ENCODE data around the gene PRPS1L1.

Gene PRPS1L1

DNA sequence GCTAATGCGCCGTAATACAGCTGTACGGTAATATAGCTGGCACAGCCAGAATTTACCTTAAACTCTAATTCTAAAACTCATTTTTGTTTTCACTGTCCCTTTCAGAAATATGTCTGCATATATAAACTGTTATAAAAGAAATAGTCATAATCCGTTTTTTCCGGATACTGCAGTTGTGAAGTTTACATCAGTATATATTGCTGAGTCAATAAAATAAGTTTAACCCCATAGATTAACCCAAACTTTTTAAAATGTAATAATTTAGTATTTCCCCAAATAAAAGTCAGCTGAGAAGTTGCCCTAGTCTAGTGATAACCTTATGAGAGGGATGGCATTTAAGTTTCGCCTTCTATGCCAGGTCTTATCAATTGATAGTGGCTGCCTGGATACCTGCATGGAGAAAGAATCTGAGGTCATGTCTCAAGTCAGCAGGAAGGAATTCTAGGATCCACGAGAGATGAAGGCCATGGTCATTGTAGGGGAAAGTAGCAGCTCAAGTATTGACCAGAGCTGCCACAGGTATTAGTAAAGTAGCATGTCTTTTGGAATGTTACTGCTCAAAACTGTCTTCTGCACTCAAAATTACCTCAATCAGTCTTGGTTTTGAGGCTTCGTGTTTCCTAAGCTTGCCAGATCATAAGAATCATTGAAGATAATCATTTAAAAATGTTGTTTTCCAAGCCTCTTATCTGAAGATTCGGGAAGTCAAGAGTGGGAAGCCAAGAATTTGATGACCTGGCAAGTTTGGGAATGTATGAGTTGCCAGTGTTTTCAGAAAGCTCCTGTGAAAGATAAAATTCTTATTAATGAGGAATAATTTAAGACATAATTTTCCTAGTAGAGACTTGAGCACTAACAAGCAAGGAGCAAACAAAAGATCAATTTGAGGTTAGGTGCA, 10.8 kb downstream of the PRPS1L1 start:
- no peak overlapping the region for H3K9ac ChIP-seq (ENCODE audit: insufficient read length, low read depth)
- TF ChIP-seq SUZ12 (IDR thresholded peaks at IDR 0.05; ENCODE audit: extremely low read depth, insufficient read depth, insufficient read length) (no peak), ZNF274 (IDR thresholded peaks at IDR 0.05; ENCODE audit: low read depth, low read length) (no peak), YY1 (IDR thresholded peaks at IDR 0.05; ENCODE audit: insufficient read depth, insufficient read length) (no peak)
- H3K4me3 ChIP-seq (ENCODE audit: insufficient read length, low read depth) = no peak overlapping the region
- DNase-seq (ENCODE audit: low read depth, low spot score) = no peak
- H3K36me3 ChIP-seq (ENCODE audit: insufficient read depth, insufficient read length, low read length) = no peaks in the 10 kb centered on the region
- H3K27me3 ChIP-seq (ENCODE audit: insufficient read depth, insufficient read length) = no peaks in the 10 kb centered on the region
- no peaks in the 10 kb centered on the region for H3K4me1 ChIP-seq (ENCODE audit: insufficient read depth, insufficient read length)
- no peaks in the 10 kb centered on the region for H3K9me3 ChIP-seq (ENCODE audit: insufficient read depth, low read length)

DNA sequence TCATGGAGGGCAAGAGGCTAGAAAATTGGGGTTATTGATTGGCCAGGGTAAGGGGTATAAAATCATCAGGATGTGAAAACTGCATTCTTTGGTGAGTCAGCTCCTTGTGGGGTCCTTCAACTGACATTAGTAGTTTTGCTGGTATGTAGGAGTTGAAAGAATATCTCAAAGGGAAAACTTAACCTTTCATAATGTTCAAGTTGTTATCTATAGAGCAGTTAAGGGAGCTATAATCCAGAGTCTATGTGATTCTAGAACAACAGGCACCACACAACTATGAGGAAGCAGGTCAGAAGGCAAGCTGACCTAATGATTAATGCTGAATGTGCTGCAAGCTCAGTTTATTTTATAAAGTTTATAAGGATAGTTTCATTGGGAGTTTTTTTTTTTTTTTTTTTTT, 13.7 kb downstream of the PRPS1L1 start:
- no peaks in the 10 kb centered on the region for H3K36me3 ChIP-seq (ENCODE audit: insufficient read depth, insufficient read length, low read length)
- TF ChIP-seq YY1 (IDR thresholded peaks at IDR 0.05; ENCODE audit: insufficient read depth, insufficient read length) = no peak
- TF ChIP-seq ZNF274 (IDR thresholded peaks at IDR 0.05; ENCODE audit: low read depth, low read length) = no peak
- no peak for TF ChIP-seq SUZ12 (IDR thresholded peaks at IDR 0.05; ENCODE audit: extremely low read depth, insufficient read depth, insufficient read length)
- H3K4me3 ChIP-seq (ENCODE audit: insufficient read length, low read depth) = no peak overlapping the region
- DNase-seq (ENCODE audit: low read depth, low spot score) = no peak
- H3K27me3 ChIP-seq (ENCODE audit: insufficient read depth, insufficient read length) = no peaks in the 10 kb centered on the region
- H3K9ac ChIP-seq (ENCODE audit: insufficient read length, low read depth) = no peak overlapping the region
- H3K4me1 ChIP-seq (ENCODE audit: insufficient read depth, insufficient read length) = no peaks in the 10 kb centered on the region
- H3K9me3 ChIP-seq (ENCODE audit: insufficient read depth, low read length) = no peaks in the 10 kb centered on the region

DNA sequence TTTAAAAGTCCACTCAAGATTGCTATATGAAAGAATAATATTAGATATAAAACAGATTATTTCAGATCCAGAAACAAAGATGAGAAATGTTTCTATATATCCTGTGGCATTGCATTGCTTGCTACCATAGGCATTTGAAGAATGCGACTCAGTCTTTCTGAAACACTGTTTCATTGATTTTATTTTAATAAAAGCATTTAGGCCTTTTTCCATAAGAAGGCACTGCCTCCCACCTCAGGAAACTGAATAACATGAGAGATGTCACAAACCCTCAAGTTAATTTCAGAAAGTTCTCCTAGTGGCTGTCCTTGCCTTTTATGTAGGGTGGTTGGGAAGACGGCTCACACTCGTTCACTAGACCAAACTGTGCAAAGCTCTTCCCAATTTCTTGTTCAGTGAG, 23.3 kb downstream of the PRPS1L1 start:
- no peaks in the 10 kb centered on the region for H3K36me3 ChIP-seq (ENCODE audit: insufficient read depth, insufficient read length, low read length)
- H3K27me3 ChIP-seq (ENCODE audit: insufficient read depth, insufficient read length) = no peaks in the 10 kb centered on the region
- no peak for TF ChIP-seq YY1 (IDR thresholded peaks at IDR 0.05; ENCODE audit: insufficient read depth, insufficient read length)
- TF ChIP-seq ZNF274 (IDR thresholded peaks at IDR 0.05; ENCODE audit: low read depth, low read length) = no peak
- TF ChIP-seq SUZ12 (IDR thresholded peaks at IDR 0.05; ENCODE audit: extremely low read depth, insufficient read depth, insufficient read length) = no peak
- no peak overlapping the region for H3K9ac ChIP-seq (ENCODE audit: insufficient read length, low read depth)
- H3K4me3 ChIP-seq (ENCODE audit: insufficient read length, low read depth) = no peak overlapping the region
- DNase-seq (ENCODE audit: low read depth, low spot score) = no peak
- H3K4me1 ChIP-seq (ENCODE audit: insufficient read depth, insufficient read length) = no peaks in the 10 kb centered on the region
- H3K9me3 ChIP-seq (ENCODE audit: insufficient read depth, low read length) = no peaks in the 10 kb centered on the region

DNA sequence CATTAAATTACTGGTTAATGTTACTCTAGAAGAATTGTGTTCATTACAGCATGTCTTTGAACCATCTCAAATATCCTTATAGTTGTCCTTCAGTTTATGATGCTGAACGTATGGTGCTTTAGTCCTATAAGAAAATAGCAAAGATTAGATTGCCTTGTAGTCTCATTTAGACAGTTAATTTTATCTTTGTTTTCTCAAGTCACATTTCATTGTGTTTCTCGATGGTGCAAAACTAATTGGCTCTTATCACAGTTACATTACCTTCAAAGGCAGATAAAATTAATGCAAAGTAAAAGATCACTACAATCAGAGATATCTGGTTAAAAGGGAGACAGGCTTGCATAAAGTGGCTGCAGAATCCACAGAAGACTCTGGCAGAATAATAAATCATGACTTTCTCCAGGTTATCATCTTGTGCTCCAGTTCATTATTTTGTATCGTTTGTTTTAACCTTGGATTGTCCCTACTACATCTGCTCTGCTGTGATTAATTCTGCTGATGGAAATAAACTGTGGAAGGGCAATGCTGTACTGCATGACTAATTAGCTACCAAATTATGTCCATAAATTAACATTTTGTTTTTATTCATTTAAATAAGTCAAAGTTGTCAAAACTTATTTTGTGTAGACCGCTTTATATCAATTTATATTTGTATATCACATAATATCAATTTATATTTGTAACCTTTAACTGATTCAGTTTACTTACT, 24.2 kb downstream of the PRPS1L1 start:
- no peaks in the 10 kb centered on the region for H3K36me3 ChIP-seq (ENCODE audit: insufficient read depth, insufficient read length, low read length)
- H3K9ac ChIP-seq (ENCODE audit: insufficient read length, low read depth) = no peak overlapping the region
- H3K4me1 ChIP-seq (ENCODE audit: insufficient read depth, insufficient read length) = no peaks in the 10 kb centered on the region
- no peak overlapping the region for H3K4me3 ChIP-seq (ENCODE audit: insufficient read length, low read depth)
- H3K9me3 ChIP-seq (ENCODE audit: insufficient read depth, low read length) = peaks cover 7% of the 10 kb centered on the region; the same call in 1 of the 2 replicates
- no peak for DNase-seq (ENCODE audit: low read depth, low spot score)
- H3K27me3 ChIP-seq (ENCODE audit: insufficient read depth, insufficient read length) = no peaks in the 10 kb centered on the region
- TF ChIP-seq ZNF274 (IDR thresholded peaks at IDR 0.05; ENCODE audit: low read depth, low read length) = no peak
- TF ChIP-seq SUZ12 (IDR thresholded peaks at IDR 0.05; ENCODE audit: extremely low read depth, insufficient read depth, insufficient read length) = no peak
- no peak for TF ChIP-seq YY1 (IDR thresholded peaks at IDR 0.05; ENCODE audit: insufficient read depth, insufficient read length)

DNA sequence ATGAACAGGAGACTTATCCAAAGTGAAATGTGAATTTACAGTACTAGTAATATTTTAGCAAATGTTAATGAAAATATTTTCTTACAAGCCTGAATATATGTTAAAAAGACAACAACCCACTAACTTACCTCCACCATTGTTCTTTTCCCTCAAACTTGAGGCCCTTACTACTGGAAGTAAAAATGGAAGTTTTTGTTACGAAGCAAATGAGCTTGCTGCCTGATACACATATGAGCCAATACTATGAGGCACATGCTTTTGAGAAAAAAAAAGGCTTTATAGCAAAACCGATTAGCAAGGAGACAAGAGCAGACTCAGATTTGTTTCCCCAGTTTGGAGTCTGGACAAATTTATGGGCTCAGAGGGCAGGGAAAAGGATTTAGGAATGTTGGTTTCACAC, 29.0 kb downstream of the PRPS1L1 start:
- TF ChIP-seq ZNF274 (IDR thresholded peaks at IDR 0.05; ENCODE audit: low read depth, low read length) (no peak), YY1 (IDR thresholded peaks at IDR 0.05; ENCODE audit: insufficient read depth, insufficient read length) (no peak), SUZ12 (IDR thresholded peaks at IDR 0.05; ENCODE audit: extremely low read depth, insufficient read depth, insufficient read length) (no peak)
- Histone ChIP-seq H3K4me3 (ENCODE audit: insufficient read length, low read depth) (no peak overlapping the region), H3K9me3 (ENCODE audit: insufficient read depth, low read length) (peaks cover 9% of the 10 kb centered on the region; the same call in 1 of the 2 replicates), H3K9ac (ENCODE audit: insufficient read length, low read depth) (no peak overlapping the region), H3K4me1 (ENCODE audit: insufficient read depth, insufficient read length) (no peaks in the 10 kb centered on the region), H3K36me3 (ENCODE audit: insufficient read depth, insufficient read length, low read length) (no peaks in the 10 kb centered on the region), H3K27me3 (ENCODE audit: insufficient read depth, insufficient read length) (no peaks in the 10 kb centered on the region)
- DNase-seq (ENCODE audit: low read depth, low spot score) = no peak

DNA sequence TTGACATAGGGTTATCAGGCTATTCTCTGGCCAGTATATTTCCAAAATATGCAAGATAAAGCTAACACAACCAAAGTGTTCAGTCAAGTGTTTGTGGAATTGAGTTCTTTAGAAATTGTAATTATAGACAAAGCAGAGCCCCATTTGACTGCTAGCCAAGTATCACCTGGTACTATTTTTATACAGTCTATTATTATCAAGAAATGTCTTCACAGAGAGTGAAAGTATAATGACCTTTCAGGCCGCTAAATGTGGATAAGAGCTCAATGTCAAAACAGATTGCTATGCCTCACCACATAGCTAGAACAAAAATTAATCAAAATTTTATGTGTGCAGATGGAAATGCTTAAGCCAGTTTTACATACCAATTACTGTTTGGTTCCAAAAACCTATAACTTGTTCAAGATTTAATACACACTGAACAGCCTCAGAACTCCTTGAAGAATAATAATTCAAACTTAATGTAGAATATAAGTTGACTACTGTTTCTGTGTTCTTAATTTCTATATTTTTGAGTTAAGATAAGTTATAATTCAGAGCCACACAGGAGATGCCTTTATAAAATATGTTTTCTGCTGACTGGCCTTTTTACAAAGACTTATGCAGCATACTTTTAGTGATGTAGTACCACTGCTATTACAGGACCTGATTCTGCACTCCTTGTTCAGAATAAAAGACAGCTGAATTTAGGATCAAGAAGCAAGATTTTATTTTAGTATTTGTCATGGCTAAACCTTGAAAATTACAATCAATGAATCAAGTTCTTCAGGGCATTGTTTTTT, 31.0 kb downstream of the PRPS1L1 start:
- Histone ChIP-seq H3K9ac (ENCODE audit: insufficient read length, low read depth) (no peak overlapping the region), H3K9me3 (ENCODE audit: insufficient read depth, low read length) (peaks cover 9% of the 10 kb centered on the region; the same call in 1 of the 2 replicates), H3K4me3 (ENCODE audit: insufficient read length, low read depth) (no peak overlapping the region), H3K36me3 (ENCODE audit: insufficient read depth, insufficient read length, low read length) (no peaks in the 10 kb centered on the region), H3K27me3 (ENCODE audit: insufficient read depth, insufficient read length) (no peaks in the 10 kb centered on the region), H3K4me1 (ENCODE audit: insufficient read depth, insufficient read length) (no peaks in the 10 kb centered on the region)
- TF ChIP-seq SUZ12 (IDR thresholded peaks at IDR 0.05; ENCODE audit: extremely low read depth, insufficient read depth, insufficient read length) (no peak), YY1 (IDR thresholded peaks at IDR 0.05; ENCODE audit: insufficient read depth, insufficient read length) (no peak), ZNF274 (IDR thresholded peaks at IDR 0.05; ENCODE audit: low read depth, low read length) (no peak)
- DNase-seq (ENCODE audit: low read depth, low spot score) = no peak
